ENCODE results near the gene GPRIN2. TPM values are rescaled to one million over a fixed set of nuclear protein-coding genes. Genes with fewer than 3 reads are reported as not detected.
"Not testable (repeated sequence)": the region's sequence is repeated elsewhere in the genome, so short reads cannot be mapped to it uniquely, and the experiment has no call there.

The GPRIN2 gene
- 4.5 TPM for total RNA-seq

DNA sequence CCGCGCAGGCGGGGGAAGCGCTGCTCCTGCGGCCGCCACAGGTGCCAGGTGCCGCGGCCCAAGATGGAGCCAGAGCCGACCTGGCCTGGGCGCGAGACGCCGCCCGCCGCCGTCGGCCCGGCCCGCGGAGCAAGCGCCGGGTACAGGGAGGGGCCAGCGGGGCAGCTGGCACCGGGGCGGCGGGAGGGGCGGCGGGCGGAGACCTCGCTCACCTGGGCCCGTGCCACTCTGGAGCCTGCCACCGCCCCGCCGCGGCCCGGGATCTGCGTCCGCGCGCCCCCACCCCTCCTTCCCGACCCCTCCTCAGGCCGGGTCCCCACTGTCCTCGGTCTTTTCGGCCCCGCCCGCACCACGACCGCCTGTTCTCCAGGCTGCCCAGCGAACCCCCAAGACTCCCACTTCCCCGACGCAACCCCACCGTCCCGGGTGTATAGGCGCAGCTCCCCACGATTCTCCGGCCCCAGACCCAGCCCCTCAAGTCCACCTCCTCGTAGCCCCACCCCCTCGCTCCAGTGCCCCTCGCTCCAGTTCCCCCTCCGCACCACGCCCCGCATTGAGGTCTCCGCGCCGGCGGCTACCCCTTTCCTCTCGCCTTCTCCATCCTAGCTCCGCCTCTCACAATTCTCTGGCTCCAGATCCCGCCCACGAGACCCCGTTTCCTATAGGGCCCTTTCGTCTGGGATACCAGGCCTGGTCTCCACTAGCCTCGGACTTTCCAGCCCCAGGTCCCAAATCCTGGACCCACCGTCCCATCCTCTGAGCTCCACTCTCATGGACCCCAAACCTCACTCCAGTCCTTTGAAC lies at the start of gene GPRIN2:
TSS of gene GPRIN2 (minus strand) at position 144 of the 804 bp plus-strand sequence. CDS start 5,922 bp downstream, outside the sequence.
- peak; percentile 61 for ATAC-seq

- peak; percentile 14 for ATAC-seq
Measured at GRCh38 chr10:46600516-46600915, 44.1 kb upstream of the GPRIN2 start.

- ATAC-seq: peak; percentile 83
Measured at GRCh38 chr10:46597616-46598246, 41.3 kb upstream of the GPRIN2 start.

GRCh38 chr10:46596570-46596969 lies 40.1 kb upstream of the GPRIN2 start:
- peak; percentile 55 for ATAC-seq

DNA sequence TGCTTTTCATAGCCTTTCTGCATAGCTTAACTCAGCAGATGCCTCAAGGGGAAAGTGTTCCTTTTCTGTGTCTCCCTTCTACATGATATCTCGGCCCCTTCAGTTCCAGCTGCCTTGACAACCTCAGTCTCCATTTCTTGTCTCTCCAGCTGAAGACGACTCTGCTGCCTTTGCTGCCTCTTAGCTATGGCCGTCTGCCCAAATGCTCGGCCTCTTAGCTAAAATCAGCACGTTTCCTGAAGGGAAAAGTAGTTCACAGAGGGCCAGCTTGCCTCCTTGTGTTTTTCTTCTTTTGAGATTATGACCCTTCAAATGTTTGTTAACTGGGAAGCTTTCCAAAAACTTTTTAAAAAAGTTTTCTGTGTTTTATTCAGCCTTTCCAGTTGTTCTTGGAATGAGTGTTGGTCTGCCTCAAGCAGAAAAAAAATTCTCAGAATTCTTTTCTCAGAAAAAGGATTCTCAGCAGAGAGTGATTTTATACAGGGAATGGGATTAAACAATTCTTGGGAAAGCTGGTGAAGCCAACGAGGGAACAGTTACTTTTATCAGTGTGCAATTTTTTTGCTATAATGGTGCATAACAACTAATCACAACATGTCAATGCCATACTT lies 38.1 kb upstream of the GPRIN2 start:
- ATAC-seq: not testable (repeated sequence)

DNA sequence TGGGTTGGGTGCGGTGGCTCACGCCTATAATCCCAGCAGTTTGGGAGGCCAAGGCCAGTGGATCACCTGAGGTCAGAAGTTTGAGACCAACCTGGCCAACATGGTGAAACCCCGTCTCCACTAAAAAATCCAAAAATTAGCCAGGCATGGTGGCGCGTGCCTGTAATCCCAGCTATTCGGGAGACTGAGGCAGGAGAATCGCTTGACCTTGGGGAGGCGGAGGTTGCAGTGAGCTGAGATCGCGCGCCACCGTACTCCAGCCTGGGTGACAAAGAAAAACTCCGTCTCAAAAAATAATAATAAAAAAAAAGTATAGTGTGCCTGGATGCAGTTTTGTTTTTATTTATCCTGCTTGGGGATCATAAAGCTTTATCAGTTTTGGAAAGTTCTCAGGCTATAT lies 36.8 kb upstream of the GPRIN2 start:
- ATAC-seq: not testable (repeated sequence)

DNA sequence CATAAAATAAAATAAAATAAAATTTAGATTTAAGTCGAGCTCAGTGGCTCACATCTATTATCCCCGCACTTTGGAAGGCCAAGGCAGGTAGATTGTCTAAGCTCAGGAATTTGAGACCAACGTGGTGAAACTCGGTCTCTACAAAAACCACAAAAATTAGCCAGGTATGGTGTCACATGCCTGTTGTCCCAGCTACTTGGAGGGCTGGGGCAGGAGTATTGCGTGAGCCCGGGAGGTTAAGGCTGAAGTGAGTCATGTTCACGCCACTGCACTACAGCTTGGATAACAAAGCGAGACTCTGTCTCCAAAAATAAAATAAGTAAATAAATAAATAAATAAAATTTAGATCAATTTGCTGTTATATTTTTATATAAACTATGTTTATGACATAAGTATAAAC lies 34.6 kb upstream of the GPRIN2 start:
- not testable (repeated sequence) for ATAC-seq

GRCh38 chr10:46589589-46589988 lies 33.1 kb upstream of the GPRIN2 start:
- ATAC-seq: not testable (repeated sequence)

GRCh38 chr10:46588221-46588620 lies 31.8 kb upstream of the GPRIN2 start:
- peak; percentile 18 for ATAC-seq

DNA sequence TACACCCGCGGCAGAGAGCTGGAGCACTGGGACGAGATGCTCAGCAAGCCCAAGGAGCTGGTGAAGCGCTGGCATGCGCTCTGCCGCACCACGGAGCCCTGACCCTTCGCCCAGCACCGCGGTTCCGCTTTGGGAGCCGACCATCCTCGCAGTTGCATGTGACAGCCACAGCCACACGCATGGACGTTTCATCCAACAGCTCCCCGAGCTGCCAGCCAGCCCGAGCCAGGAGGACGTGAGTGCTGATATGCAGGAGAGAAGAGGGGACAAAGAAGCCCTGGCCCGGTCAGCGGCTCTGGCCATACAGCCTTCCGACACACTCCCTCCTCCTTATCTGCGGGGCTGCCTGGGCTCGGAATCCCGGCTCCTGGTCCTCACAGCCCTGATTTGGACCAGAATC lies 31.1 kb upstream of the GPRIN2 start:
- ATAC-seq: not testable (repeated sequence)

- ATAC-seq: peak; percentile 28
Measured at GRCh38 chr10:46585246-46585645, 28.8 kb upstream of the GPRIN2 start.

DNA sequence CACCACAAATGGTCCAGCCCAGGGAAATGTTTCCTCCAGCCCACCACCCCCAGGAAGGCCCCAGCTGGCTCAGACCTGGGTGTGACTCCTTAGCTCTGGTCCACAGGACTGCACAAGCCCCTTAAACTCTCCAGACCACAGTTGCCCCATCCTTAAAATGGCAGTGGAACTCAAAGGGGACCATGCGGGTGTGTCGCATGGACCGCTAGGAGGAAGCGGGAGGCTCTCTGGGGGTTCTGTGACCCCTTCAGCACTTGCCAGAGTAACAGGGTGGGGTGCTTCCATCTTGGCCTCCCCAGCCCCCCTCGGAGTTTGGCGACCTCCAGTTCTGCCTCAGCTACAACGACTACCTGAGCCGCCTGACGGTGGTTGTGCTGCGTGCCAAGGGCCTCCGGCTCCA lies 27.7 kb upstream of the GPRIN2 start:
- not testable (repeated sequence) for ATAC-seq

GRCh38 chr10:46582568-46582967 lies 26.1 kb upstream of the GPRIN2 start:
- ATAC-seq: peak; percentile 71

DNA sequence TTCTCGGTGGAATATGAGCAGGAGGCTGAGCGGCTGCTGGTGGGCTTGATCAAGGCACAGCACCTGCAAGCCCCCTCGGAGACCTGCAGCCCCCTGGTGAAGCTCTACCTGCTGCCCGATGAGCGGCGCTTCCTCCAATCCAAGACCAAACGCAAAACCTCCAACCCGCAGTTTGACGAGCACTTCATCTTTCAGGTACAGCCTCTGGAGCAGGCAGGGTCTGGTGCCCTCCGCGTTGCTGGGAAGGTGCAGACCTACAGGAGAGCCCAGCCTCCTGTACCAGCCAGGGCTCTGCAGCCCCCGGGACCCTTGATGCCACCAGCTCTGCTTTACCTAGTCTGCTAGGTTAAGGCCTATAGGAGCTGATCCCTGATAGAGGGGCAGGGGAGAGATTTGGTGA lies 25.5 kb upstream of the GPRIN2 start:
- ATAC-seq: not testable (repeated sequence)

GRCh38 chr10:46579378-46579777 lies 22.9 kb upstream of the GPRIN2 start:
- not testable (repeated sequence) for ATAC-seq

DNA sequence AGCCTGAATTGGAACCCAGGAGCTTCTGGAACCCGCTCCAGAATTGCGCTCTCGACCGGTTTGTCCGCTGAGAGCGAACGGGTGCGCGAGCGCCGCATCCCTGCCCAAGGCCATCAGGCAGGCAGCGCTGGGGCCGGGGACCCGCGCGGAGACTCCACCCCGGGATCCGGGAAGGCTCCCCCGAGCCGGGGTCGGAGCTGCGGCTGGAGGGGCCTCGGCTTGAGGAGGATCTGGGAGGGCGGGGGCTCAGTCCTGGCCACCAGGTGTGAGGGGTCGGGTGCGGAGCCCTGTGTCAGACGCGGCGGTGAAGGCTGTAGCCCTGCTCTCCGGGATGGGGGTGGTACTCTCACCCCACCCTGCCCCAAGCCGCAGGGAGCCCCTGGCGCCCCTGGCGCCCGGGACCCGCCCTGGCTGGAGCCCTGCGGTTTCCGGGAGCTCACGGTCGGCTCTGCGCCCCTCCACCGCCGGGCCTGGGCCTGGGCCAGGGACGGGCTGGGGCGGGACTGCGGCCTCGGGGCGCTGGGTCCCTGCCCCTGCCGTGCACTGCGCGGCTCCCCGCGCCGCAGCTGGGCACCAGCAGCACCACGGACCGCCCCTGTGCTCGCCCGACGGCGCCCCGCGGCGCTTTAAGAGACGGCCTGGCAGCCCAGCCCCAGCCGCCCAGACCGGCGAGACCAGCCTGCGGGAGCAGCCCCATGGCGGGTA lies 22.2 kb upstream of the GPRIN2 start, which contains the start of gene SYT15:
TSS of gene SYT15 (plus strand) at position 655 of the 705 bp plus-strand sequence. CDS start at position 696, 41 bp downstream.
- peak; percentile 43 for ATAC-seq

DNA sequence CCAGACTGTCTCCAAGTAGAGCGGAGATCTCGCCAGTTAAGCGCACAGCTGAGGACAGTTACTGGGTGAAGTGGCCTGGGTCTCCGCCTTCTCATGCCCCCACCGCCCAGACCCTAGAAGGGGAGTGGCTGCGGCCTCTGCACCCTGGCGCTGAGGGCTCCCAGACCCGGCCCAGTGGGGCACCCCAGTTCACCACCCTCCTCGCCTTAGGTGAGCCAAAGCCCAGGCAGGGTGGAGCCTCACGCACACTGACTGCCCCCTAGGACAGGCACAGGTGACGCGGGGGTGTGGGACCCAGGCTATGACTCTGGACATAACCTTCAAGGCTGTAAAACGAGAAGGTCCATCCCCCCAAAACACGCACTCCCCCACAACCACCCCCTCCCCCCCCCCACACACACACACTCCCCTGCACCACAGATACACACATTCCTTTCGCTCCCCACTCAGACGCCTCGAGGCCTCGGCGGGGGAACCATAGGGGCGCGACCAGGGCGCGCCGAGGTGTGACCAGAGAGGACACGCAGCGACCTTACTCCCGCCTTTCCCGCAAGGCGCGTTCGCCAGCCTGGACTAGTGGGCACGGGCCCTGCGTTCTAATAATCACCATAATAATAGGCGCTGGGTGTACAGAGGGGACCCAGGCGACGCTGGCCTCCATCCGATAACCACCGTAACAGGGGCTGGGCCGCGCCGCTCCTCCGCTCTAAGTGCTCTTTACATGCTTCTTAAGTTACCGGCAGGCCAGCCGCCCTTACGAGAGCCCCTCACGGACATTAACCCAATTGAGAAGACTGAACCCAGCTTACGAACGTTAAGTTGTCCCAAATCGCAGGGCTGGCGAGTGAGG lies 21.4 kb upstream of the GPRIN2 start:
- ATAC-seq: not testable (repeated sequence)

DNA sequence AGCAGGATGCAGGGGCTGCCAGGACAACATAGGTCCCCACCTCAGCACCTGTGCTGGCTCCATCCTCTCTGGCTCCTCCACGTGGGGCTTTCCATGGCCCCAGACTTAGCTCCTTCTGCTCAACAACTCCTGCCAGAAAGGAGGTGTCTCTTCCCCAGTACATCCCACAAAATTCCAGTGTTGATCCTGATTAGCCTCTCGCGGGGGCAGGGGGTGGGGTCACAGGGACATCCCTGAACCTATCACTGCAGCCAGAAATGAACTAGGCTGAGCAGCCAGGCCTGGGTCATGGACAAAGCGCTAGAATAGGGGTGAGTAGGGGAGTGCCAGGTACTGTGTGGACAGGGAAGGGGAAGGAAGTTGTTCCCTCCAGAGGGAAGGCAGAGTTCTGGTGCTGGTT lies 17.4 kb upstream of the GPRIN2 start:
- not testable (repeated sequence) for ATAC-seq

- ATAC-seq: not testable (repeated sequence)
Measured at GRCh38 chr10:46573314-46573713, 16.9 kb upstream of the GPRIN2 start.

GRCh38 chr10:46572765-46573164 lies 16.3 kb upstream of the GPRIN2 start:
- not testable (repeated sequence) for ATAC-seq

GRCh38 chr10:46570655-46571054 lies 14.2 kb upstream of the GPRIN2 start:
- not testable (repeated sequence) for ATAC-seq

DNA sequence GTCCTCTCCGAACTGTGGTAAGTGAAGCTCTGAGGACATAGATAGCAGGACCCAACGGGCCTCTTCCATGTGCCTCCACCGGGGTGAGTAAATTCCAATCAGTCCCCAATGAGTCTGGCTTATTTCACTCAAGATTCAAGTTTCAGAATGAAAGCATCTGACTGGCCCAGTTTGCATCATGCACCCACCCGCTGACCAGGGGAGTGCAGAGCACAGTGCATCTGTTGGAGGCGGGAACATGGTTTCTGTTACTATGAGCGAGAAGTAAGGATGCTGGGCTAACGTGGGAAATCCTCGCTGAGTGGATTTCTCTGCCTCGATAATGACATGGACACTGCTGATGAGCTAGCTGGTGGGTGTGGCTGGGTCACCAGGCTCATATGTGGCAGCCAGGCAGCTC lies 10.7 kb upstream of the GPRIN2 start:
- ATAC-seq: not testable (repeated sequence)

Data from esophagus mucosa (tissue), 1 donor.